Hypothalamus (tissue), 51 donors: ENCODE measurements around the gene SZRD1.
"Not testable (repeated sequence)": the region's sequence is repeated elsewhere in the genome, so short reads cannot be mapped to it uniquely, and the experiment has no call there.

Experiments
- DNase-seq, 51 donors: peaks; one replicate each; lab custom pipeline; 2025; lab: John Stamatoyannopoulos, UW

Gene SZRD1

GRCh38 chr1:16366722-16367257 lies at the start of gene SZRD1:
SZRD1 (plus strand) TSS chr1:16367242; CDS start chr1:16367258, 16 bp downstream.
- DNase-seq = peak in 46 of 51 donors; percentile 77 to 98 (median 96)

- peak in 5 of 51 donors; percentile 3 to 26 (median 6) for DNase-seq
These were observed 48.5 kb upstream of the SZRD1 start for GRCh38 chr1:16318555-16318954.

GRCh38 chr1:16321176-16321867 lies 45.7 kb upstream of the SZRD1 start:
- no peak for DNase-seq

GRCh38 chr1:16324456-16324890 lies 42.6 kb upstream of the SZRD1 start:
- DNase-seq = peak in 2 of 51 donors; percentile 2 to 6

GRCh38 chr1:16326833-16327404 lies 40.1 kb upstream of the SZRD1 start:
- no peak for DNase-seq

GRCh38 chr1:16334655-16335340 lies 32.2 kb upstream of the SZRD1 start:
- no peak for DNase-seq

GRCh38 chr1:16338961-16339360 lies 28.1 kb upstream of the SZRD1 start:
- no peak for DNase-seq

- DNase-seq = no peak
These were observed 26.4 kb upstream of the SZRD1 start for GRCh38 chr1:16340673-16341072.

- no peak for DNase-seq
These were observed 24.5 kb upstream of the SZRD1 start for GRCh38 chr1:16342331-16343062.

GRCh38 chr1:16343276-16343675 lies 23.8 kb upstream of the SZRD1 start:
- not testable (repeated sequence) for DNase-seq

GRCh38 chr1:16348414-16349182 lies 18.4 kb upstream of the SZRD1 start:
- DNase-seq = no peak

GRCh38 chr1:16349847-16350406 lies 17.1 kb upstream of the SZRD1 start:
- no peak for DNase-seq

- peak in 8 of 51 donors; percentile 2 to 53 (median 28) for DNase-seq
These were observed 15.5 kb upstream of the SZRD1 start for GRCh38 chr1:16351456-16351993.

GRCh38 chr1:16351994-16352841 lies 14.8 kb upstream of the SZRD1 start, which contains the start of gene FBXO42:
FBXO42 (minus strand) TSS chr1:16352480; CDS start chr1:16315418, 37,062 bp downstream.
- DNase-seq = peak; percentile 48 to 93 (median 82)

- peak in 4 of 51 donors; percentile 20 to 43 (median 31) for DNase-seq
These were observed 14.1 kb upstream of the SZRD1 start for GRCh38 chr1:16352842-16353535.

GRCh38 chr1:16354619-16355018 lies 12.4 kb upstream of the SZRD1 start:
- DNase-seq = no peak

- DNase-seq = no peak
These were observed 10.2 kb upstream of the SZRD1 start for GRCh38 chr1:16356867-16357266.

GRCh38 chr1:16365146-16365498 lies 1.9 kb upstream of the SZRD1 start:
- not testable (repeated sequence) for DNase-seq
